Left lung (tissue), 10 donors: ENCODE data around the gene VWA7. TPM values are rescaled to one million over a fixed set of nuclear protein-coding genes. Genes with fewer than 3 reads are reported as not detected.
A peak's percentile ranks its signal among the peaks of the same experiment; 100 is the strongest.
"Not testable (repeated sequence)": the region's sequence is repeated elsewhere in the genome, so short reads cannot be mapped to it uniquely, and the experiment has no call there.

Experiments
- ATAC-seq: fragments of 200-7000 bp; cut with Tn5 transposase; one replicate; pipeline ENCODE4 v1.9.1; 2020; ENCODE audit warnings: moderate library complexity
- DNase-seq, 4 donors: peaks; one replicate each; pipeline ENCODE4 v3.0.0-alpha.2; 2013 to 2020
- H3K27ac ChIP-seq, 2 donors: fragments of 200-600 bp; sonication (generic) in 1 of 2; one replicate each; pipeline versions ENCODE4 v1.5.0 to v1.8.0; 2020 to 2021
- H3K27me3 ChIP-seq, 2 donors: fragments of 200-600 bp; sonication (generic) in 1 of 2; one replicate each; pipeline versions ENCODE4 v1.5.0 to v1.8.0; 2020 to 2021
- H3K36me3 ChIP-seq, 2 donors: fragments of 200-600 bp; sonication (generic) in 1 of 2; one replicate each; pipeline versions ENCODE4 v1.5.0 to v1.8.0; 2020 to 2021
- H3K4me1 ChIP-seq, 2 donors: fragments of 200-600 bp; one replicate each; pipeline ENCODE4 v1.8.0; 2021
- H3K4me3 ChIP-seq, 2 donors: fragments of 200-600 bp; sonication (generic) in 1 of 2; one replicate each; pipeline versions ENCODE4 v1.5.0 to v1.8.0; 2020 to 2021; ENCODE audit warnings: mild to moderate bottlenecking in 1 of 2
- H3K9me3 ChIP-seq, 2 donors: fragments of 200-600 bp; sonication (generic) in 1 of 2; one replicate each; pipeline versions ENCODE4 v1.5.0 to v1.8.0; 2020 to 2021
- CTCF ChIP-seq, 2 donors: fragments of 200-600 bp; sonication (generic) in 1 of 2; IDR thresholded peaks; one replicate each; pipeline versions ENCODE4 v1.5.0 to v1.8.0; 2021; ENCODE audit warnings: antibody characterized with exemption in 2 of 2
- intact Hi-C, 2 donors: fragments of 100-400 bp; cut with DNase I; formaldehyde crosslinking; loops; one replicate each; pipeline versions ENCODE4 v1.11.2 to v1.14.2; 2022
- polyA plus RNA-seq, 6 donors: library from polyadenylated mRNA; unstranded; fragments of 120-200 nt; gene quantifications; one replicate each; pipeline ENCODE4 v1.2.1, GENCODE V29; 2013; ENCODE audit not compliant: insufficient read length in 6 of 6
- total RNA-seq, 2 donors: library from RNA; stranded (reverse); fragmentation: NEBNext Ultra II Directional; extraction: Animal tissue kit (Norgen Biotek cat#: 25700); gene quantifications; one replicate each; pipeline ENCODE4 v1.2.1, GENCODE V29; 2021
- donor health status: DM: no; HTN: yes; CAD: no.
- donor health status: DM: no; HTN: no; CAD: no.

The VWA7 gene
- total and polyA plus RNA-seq, 8 donors = 1.4 to 5.0 (median 2.9) TPM

GRCh38 chr6:31815025-31815838 lies 38.1 kb upstream of the VWA7 start, which contains the start of the genes HSPA1A and HSPA1L:
TSS of gene HSPA1A (plus strand) at chr6:31815543. CDS start at chr6:31815757, 214 bp downstream.
TSS of gene HSPA1L (minus strand) at chr6:31815283. CDS start at chr6:31811972, 3,311 bp downstream.
- peak; percentile 71 for ATAC-seq

GRCh38 chr6:31814677-31815024 lies 37.5 kb upstream of the VWA7 start:
- H3K36me3 ChIP-seq = no peaks in the 10 kb centered on the region
- H3K27ac ChIP-seq = peak overlapping the region; percentile 96 to 100
- ATAC-seq (peak; percentile 62), DNase-seq (peak; percentile 93 to 99 (median 96))
- no peaks in the 10 kb centered on the region for H3K27me3 ChIP-seq
- peaks cover 20 to 47% of the 10 kb centered on the region in 2 donors for H3K4me1 ChIP-seq
- H3K9me3 ChIP-seq = no peaks in the 10 kb centered on the region
- H3K4me3 ChIP-seq = peak overlapping the region; percentile 37 to 56
- no peak for TF ChIP-seq CTCF (IDR thresholded peaks at IDR 0.05)
- intact Hi-C loops = no loop called here

More at GRCh38 chr6:31815025-31815838, 38.1 kb upstream of the VWA7 start, which contains the start of the genes HSPA1A and HSPA1L:
- no peaks in the 10 kb centered on the region for H3K36me3 ChIP-seq
- peaks cover 24 to 53% of the 10 kb centered on the region in 2 donors for H3K4me1 ChIP-seq
- H3K27me3 ChIP-seq = no peaks in the 10 kb centered on the region
- no peak for TF ChIP-seq CTCF (IDR thresholded peaks at IDR 0.05)
- peak; percentile 95 to 99 (median 97) for DNase-seq
- H3K4me3 ChIP-seq = peak within 1 kb of the TSS; percentile 37 to 56
- peak within 1 kb of the TSS; percentile 96 to 100 for H3K27ac ChIP-seq
- no peaks in the 10 kb centered on the region for H3K9me3 ChIP-seq
- intact Hi-C loops = no loop called here

- DNase-seq = no peak
- Histone ChIP-seq H3K9me3 (no peaks in the 10 kb centered on the region), H3K36me3 (no peaks in the 10 kb centered on the region), H3K4me1 (peaks cover 12 to 35% of the 10 kb centered on the region in 2 donors), H3K4me3 (peak overlapping the region in 1 of 2 donors; percentile 56), H3K27me3 (no peaks in the 10 kb centered on the region), H3K27ac (peak overlapping the region; percentile 96 to 100)
- intact Hi-C loops = no loop called here
- ATAC-seq = no peak
- TF ChIP-seq CTCF (IDR thresholded peaks at IDR 0.05) = no peak
Observed at GRCh38 chr6:31813465-31813849, 36.3 kb upstream of the VWA7 start.

- H3K4me3 ChIP-seq = no peak overlapping the region
- TF ChIP-seq CTCF (IDR thresholded peaks at IDR 0.05) = no peak
- H3K4me1 ChIP-seq = peaks cover 9 to 31% of the 10 kb centered on the region in 2 donors
- no peaks in the 10 kb centered on the region for H3K9me3 ChIP-seq
- no peaks in the 10 kb centered on the region for H3K36me3 ChIP-seq
- no peaks in the 10 kb centered on the region for H3K27me3 ChIP-seq
- no peak for ATAC-seq
- H3K27ac ChIP-seq = no peak overlapping the region
- no peak for DNase-seq
- intact Hi-C loops = no loop called here
Observed at GRCh38 chr6:31811645-31812044, 34.5 kb upstream of the VWA7 start.

- peaks cover 11 to 38% of the 10 kb centered on the region in 2 donors for H3K4me1 ChIP-seq
- H3K27ac ChIP-seq, intact Hi-C loops, ATAC-seq, H3K27me3 ChIP-seq, H3K36me3 ChIP-seq, H3K4me3 ChIP-seq, H3K9me3 ChIP-seq, DNase-seq: not testable (repeated sequence)
Observed at GRCh38 chr6:31808599-31808998, 31.5 kb upstream of the VWA7 start.
